Epithelial cell of esophagus (primary cell): Measurements from ENCODE around the gene JAK3.
"Not testable (repeated sequence)": the region's sequence is repeated elsewhere in the genome, so short reads cannot be mapped to it uniquely, and the experiment has no call there.

Source experiments
- DNase-seq: peaks from one replicate; pipeline ENCODE4 v3.0.0; 2010; ENCODE audit warnings: low read depth
- H3K4me3 ChIP-seq: 2 replicates; pipeline ENCODE4 v1.5.1; 2011; ENCODE audit warnings: mild to moderate bottlenecking, low read length, control low read depth
- TF ChIP-seq, protein P1 (sequence below): IDR thresholded peaks from 2 replicates; pipeline ENCODE4 v1.5.1; 2011; ENCODE audit warnings: low read depth, mild to moderate bottlenecking, low read length, control low read depth, inconsistent platforms; ENCODE audit not compliant: insufficient read depth; ENCODE audit errors: missing control alignments

JAK3 gene

DNA sequence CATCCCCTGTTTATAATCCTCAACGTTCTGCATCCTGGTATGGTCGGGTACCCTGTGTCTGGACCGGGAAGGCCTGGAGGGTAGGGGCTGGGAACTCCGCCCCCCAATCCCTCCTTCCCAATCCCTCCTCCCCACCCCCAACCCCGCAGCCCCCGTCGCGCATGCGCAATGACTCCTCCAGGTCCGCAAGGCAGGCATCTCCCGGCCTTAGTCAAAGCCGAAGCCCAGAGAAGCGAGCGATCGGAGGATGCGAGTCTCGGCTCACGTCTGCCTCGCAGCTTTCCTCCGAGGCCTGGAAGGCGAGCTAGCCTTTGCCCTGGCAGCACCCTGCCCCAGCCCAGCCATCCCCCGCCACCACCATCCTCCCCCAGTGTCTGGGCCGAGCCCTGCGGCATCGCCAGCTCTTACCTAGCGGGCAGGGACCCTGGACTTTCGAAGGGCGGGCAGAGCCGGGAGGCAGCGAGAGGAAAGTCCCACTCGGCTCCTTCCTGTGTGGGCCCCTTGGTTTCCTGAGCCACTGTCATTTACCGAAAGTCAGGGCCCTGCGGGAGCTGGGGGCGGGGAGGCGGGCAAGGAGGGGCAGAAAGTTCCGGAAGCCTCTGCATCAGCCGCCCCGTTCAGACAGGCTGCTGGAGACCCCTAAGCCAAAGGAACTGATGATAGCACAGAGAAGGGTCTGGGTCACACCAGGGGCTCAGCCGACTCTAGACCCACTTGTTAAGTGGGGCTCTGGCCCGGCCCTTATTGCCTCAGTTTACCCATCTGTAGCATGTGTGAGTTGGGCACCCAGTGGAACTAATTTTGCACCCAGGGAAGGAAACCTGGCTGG, at the start of gene JAK3:
JAK3 (minus strand) TSS at position 445 of the 829 bp plus-strand sequence. CDS start 3,565 bp downstream, outside the sequence.
- TF ChIP-seq, protein P1, sequence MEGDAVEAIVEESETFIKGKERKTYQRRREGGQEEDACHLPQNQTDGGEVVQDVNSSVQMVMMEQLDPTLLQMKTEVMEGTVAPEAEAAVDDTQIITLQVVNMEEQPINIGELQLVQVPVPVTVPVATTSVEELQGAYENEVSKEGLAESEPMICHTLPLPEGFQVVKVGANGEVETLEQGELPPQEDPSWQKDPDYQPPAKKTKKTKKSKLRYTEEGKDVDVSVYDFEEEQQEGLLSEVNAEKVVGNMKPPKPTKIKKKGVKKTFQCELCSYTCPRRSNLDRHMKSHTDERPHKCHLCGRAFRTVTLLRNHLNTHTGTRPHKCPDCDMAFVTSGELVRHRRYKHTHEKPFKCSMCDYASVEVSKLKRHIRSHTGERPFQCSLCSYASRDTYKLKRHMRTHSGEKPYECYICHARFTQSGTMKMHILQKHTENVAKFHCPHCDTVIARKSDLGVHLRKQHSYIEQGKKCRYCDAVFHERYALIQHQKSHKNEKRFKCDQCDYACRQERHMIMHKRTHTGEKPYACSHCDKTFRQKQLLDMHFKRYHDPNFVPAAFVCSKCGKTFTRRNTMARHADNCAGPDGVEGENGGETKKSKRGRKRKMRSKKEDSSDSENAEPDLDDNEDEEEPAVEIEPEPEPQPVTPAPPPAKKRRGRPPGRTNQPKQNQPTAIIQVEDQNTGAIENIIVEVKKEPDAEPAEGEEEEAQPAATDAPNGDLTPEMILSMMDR = no peak
- peak; percentile 44 for DNase-seq
- H3K4me3 ChIP-seq = no peak within 1 kb of the TSS

DNA sequence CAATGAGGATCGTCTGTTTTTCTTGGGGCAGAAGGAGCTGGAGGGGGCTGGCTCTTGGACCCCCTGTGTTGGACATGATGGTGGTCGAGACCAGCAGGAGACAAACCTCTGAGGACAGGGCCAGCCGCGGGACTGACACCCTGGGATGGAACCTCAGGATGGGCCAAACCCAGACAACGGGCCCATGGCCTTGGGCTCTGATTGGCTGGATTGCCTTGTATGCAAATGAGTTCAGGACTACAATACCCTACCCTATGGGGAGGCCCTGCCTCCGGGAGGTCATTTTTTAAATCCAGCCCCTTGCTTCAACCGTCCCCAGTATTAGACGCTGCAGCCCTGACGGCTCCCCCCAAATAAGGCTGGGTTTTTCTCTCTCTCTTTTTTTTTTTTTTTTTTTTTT, 46.0 kb upstream of the JAK3 start:
- TF ChIP-seq, protein P1 = no peak
- H3K4me3 ChIP-seq = no peak overlapping the region
- no peak for DNase-seq

DNA sequence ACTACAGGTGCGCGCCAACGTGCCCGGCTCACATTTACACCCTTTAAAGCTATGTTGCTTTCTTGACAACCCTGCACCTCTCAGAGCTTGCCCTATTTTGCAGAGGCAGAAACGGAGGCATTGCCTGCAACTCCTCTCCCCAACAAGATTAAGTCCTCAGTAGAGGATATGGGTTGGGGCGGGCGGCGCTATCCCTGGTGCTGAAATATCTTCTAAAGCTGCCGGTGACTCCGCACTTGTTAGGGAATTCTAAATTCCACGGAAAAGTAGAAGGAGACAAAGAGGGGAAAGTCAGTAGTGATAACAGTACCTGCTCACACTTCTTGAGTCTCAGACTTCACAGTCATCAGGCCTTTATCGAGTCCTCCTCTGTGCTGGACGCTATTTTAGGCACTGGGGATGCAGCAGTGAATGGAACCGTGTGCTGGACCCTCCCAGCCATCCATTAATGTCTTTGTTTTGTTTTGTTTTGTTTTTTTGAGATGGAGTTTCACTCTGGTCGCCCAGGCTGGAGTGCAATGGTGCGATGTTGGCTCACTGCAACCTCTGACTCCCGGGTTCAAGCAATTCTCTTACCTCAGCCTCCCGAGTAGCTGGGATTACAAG, 41.9 kb upstream of the JAK3 start:
- DNase-seq = peak; percentile 66
- TF ChIP-seq, protein P1 = no peak
- H3K4me3 ChIP-seq = no peak overlapping the region

DNA sequence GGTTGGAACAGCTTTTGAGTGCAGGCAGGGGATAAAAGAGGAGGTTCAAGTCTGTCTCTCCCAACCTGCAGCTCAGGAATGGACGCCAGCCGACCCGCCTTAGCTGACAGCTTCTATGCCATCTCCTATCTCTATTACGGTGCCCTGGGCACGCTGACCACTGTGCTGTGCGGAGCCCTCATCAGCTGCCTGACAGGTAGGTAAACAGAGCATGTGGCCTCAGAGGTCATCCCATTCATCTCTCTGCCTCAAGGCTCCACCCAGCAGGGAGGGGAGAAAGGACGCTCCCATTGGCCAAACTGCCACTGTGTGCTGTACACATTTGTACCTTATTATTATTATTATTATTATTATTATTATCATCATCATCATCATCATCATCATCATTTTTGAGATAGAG, 40.5 kb upstream of the JAK3 start:
- no peak for DNase-seq
- no peak overlapping the region for H3K4me3 ChIP-seq

GRCh38 chr19:17887221-17887620, 39.4 kb upstream of the JAK3 start:
- not testable (repeated sequence) for H3K4me3 ChIP-seq, DNase-seq

More for the DNA sequence above, 40.5 kb upstream of the JAK3 start:
- TF ChIP-seq, protein P1 = no peak

GRCh38 chr19:17886515-17886914, 38.7 kb upstream of the JAK3 start:
- no peak for DNase-seq
- TF ChIP-seq, protein P1 = no peak
- no peak overlapping the region for H3K4me3 ChIP-seq

GRCh38 chr19:17883627-17884410, 36.0 kb upstream of the JAK3 start:
- DNase-seq = no peak
- TF ChIP-seq, protein P1 = no peak
- no peak overlapping the region for H3K4me3 ChIP-seq
